Measurements from ENCODE around the gene ROBO1.

Gene ROBO1

DNA sequence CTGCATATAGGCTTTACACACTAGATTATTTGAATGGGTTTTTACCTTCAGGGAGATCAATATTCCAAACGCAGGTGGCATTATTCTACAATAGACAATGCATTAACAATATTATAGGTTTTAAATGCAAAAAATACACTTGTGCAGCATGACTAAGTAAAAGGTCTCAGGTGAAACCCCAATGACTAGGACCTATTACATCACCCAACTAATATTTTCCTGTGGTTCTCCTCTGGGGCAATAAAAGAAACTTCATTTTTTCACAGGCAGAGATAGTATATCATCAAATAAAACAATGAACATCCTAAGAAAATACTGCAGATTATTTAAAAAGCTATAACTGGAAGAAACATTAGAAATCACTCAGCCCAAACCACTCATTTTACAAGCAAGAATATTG lies 375.3 kb downstream of the ROBO1 start:
- POLR2A ChIA-PET (ENCODE audit: low non-redundant PET) = no interaction called here
- CTCF ChIA-PET = no interaction called here
- TF ChIP-seq, protein P1, sequence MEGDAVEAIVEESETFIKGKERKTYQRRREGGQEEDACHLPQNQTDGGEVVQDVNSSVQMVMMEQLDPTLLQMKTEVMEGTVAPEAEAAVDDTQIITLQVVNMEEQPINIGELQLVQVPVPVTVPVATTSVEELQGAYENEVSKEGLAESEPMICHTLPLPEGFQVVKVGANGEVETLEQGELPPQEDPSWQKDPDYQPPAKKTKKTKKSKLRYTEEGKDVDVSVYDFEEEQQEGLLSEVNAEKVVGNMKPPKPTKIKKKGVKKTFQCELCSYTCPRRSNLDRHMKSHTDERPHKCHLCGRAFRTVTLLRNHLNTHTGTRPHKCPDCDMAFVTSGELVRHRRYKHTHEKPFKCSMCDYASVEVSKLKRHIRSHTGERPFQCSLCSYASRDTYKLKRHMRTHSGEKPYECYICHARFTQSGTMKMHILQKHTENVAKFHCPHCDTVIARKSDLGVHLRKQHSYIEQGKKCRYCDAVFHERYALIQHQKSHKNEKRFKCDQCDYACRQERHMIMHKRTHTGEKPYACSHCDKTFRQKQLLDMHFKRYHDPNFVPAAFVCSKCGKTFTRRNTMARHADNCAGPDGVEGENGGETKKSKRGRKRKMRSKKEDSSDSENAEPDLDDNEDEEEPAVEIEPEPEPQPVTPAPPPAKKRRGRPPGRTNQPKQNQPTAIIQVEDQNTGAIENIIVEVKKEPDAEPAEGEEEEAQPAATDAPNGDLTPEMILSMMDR (conservative IDR thresholded peaks at IDR 0.05; ENCODE audit: low read depth) = no peak
- DNase-seq (ENCODE audit: low spot score) = no peak
- no peak overlapping the region for H3K27ac ChIP-seq

- TF ChIP-seq, protein P1 (conservative IDR thresholded peaks at IDR 0.05; ENCODE audit: low read depth) = no peak
- H3K27ac ChIP-seq = no peak overlapping the region
- DNase-seq (ENCODE audit: low spot score) = no peak
- CTCF ChIA-PET = interaction anchor here (0.7 kb wide), 1 partner anchor 24 kb away, joined by 3 read pairs; no protein-coding TSS in a partner anchor
- POLR2A ChIA-PET (ENCODE audit: low non-redundant PET) = no interaction called here
These were observed 377.4 kb downstream of the ROBO1 start for GRCh38 chr3:79390352-79390751.

- CTCF ChIA-PET = no interaction called here
- no peak overlapping the region for H3K27ac ChIP-seq
- TF ChIP-seq, protein P1 (conservative IDR thresholded peaks at IDR 0.05; ENCODE audit: low read depth) = no peak
- DNase-seq (ENCODE audit: low spot score) = no peak
- POLR2A ChIA-PET (ENCODE audit: low non-redundant PET) = no interaction called here
These were observed 382.6 kb downstream of the ROBO1 start for GRCh38 chr3:79385211-79385610.

GRCh38 chr3:79383402-79384012 lies 384.3 kb downstream of the ROBO1 start:
- no peak overlapping the region for H3K27ac ChIP-seq
- DNase-seq (ENCODE audit: low spot score) = no peak
- TF ChIP-seq, protein P1 (conservative IDR thresholded peaks at IDR 0.05; ENCODE audit: low read depth) = no peak
- ChIA-PET POLR2A (ENCODE audit: low non-redundant PET) (no interaction called here), CTCF (no interaction called here)

DNA sequence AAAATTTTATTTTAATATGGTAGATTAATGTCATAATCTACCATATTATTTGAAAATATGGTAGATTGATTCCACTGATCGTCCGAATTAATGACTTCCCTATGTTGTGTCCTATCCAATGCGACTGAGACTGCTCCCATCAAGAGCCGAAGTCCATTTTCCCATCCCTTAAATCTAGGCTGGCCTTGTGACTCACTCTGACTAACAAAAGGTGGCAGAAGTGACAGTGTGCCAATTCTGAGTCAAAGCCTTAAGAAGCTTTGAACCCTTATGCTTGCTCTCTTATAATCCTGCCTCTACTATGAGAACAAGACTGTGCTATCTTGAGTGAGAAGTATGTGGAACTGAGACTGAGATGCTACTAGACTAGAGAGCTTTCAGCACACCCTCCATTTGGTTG lies 387.2 kb downstream of the ROBO1 start:
- DNase-seq (ENCODE audit: low spot score) = no peak
- no peak overlapping the region for H3K27ac ChIP-seq
- CTCF ChIA-PET = no interaction called here
- TF ChIP-seq, protein P1 (conservative IDR thresholded peaks at IDR 0.05; ENCODE audit: low read depth) = no peak
- POLR2A ChIA-PET (ENCODE audit: low non-redundant PET) = no interaction called here

DNA sequence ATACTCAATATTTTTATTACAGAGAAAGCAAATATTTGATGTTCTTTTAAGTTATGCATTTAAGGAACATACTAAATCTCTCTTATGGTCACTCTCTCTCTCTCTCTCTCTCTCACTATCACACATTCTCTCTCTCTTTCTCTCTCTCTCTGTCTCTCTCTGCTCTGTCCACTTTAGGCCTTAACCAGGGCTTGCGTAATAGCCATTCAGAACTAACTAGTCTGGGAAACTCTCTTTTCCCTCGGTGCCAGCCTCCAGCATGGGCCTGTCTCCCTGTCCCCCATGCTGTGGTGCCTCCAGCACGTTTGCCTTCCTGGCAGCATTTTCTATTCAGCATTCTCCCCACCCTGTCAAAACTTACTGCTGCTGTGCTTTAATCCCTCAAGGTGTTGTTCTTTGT lies 389.7 kb downstream of the ROBO1 start:
- POLR2A ChIA-PET (ENCODE audit: low non-redundant PET) = no interaction called here
- no peak overlapping the region for H3K27ac ChIP-seq

More for the DNA sequence above, 389.7 kb downstream of the ROBO1 start:
- TF ChIP-seq, protein P1 (conservative IDR thresholded peaks at IDR 0.05; ENCODE audit: low read depth) = no peak
- no peak for DNase-seq (ENCODE audit: low spot score)
- CTCF ChIA-PET = interaction anchor here (0.7 kb wide), 1 partner anchor 16 kb away, joined by 3 read pairs; no protein-coding TSS in a partner anchor

Measured in RWPE1 (cell line).